ENCODE measurements around the gene ELFN1.

The ELFN1 gene

DNA sequence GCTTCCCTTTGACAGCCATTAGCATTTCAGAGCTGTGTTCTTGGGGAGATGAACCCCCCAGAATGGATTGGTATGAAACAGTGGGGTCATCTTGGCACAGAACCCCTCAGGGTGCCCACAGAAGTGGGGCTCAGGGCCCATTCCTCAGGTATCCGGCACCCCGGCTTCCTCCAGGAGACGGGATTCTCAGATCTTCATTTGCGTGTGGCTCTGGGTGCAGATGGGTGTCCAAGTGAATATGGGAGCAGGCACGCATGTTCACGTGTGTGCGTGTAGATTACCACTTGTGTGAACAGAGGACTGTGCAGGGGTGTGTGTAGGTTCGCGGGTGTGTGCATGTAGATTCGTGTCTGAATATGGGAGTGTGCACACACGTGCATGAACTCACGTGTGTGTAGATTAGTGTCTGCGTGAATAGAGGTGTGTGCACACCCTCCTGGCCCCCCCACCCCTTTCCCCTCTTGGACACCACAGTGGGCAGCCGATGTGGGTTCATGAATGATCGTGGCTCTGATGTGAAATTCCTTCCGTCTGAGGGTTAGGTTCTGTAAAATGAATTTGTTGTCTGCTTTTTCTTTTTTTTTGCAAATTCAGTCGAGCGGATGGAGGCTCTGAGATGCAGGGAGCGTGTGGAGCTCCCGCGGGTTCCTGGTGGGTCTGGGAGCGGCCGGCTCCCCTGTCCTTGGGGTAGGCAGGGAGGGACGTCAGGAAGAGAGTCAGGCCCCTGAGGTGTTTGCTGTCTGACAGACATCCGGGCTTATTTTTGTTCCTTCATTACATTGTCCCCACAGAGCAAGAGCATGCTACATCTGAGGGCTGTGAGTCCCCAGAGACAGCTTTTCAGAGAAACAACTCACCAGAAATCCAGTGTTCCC, 7.4 kb downstream of the ELFN1 start:
- DNase-seq: no peak

DNA sequence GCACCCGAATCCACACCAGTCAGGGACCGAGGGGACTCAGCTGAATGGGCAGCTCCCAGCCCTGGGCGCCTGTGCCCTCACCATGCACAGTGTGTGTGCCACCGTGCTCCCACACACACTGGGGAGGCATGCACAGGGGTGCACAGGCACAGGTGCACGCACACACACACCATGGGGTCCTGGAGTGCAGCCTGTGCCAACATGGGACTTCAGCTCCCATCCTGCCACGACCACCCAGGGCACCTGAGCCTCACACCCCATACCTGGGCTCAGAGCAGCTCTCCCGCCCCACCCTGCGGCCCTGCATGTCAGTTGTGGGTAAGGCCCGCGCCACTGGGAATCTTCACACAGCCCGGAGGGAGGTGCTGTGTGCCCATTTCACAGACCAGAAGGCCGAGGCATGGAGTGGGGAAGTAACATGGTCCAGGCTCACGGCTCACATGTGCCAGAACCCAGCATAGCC, 8.0 kb downstream of the ELFN1 start:
- no peak for DNase-seq

DNA sequence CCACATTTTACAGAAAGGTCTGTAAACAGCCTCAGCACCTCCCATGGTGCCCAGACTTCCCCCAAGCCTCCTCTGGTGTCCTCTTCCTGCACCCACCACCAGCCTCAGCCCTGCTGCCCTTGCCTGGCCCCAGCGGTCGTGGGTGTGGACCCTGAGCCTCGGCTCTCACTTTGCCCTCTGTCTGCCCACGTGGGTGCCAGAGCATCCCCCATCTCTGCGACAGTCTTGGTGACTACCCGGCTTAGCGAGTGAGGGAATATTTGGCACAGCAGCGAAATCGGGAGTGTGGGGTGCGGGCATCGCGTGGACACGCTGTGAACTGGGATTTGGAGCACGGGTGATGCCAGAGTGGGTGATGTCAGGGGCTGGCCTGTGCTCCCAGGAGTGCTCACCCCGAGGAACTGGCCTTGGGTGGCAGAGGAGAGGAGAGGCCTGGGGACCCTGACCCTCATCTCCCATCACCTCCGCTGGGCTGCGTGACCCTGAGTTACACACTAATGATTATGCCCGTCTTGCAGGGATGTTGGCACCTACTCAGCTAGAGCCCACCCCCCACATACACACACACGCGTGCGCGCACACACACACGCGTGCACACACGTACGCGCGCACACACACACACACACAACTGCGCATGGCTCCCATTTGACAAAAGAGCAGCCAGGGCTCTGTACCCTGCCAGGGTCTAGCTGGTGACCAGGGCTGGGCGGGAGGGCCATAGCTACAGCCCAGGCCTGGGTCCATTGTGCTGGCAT, 8.7 kb downstream of the ELFN1 start:
- DNase-seq: no peak

DNA sequence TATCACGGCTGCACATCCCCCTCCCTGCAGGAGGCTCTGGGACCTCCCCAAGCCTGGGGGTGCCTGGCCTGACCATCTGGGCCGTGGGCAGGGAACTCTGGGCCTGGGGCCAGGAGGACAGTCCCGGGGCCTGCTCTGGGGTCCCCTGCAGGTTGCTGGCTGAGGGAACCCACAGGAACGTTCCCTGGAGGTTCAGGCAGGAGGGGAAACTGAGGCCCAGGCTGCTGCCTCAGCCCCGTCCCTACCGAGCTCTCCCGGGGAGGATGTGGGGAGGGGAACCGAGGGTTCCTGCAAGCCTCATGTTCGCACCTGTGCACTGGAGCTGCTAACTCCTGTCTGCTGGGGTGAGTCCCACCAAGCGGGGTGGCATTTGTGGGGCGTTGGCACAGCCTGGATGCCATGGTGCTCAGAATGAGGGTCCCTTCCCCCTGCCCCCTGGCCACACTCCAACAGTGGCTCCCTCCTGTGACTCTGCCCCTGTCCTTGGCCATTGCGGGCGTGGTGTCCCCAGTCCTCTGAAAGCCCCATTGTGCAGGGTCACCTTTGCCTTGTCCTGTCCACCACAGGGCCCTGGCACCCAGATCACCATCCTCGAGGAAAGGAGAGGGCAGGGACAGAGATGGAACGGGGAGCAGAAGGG, 9.4 kb downstream of the ELFN1 start:
- DNase-seq: no peak

DNA sequence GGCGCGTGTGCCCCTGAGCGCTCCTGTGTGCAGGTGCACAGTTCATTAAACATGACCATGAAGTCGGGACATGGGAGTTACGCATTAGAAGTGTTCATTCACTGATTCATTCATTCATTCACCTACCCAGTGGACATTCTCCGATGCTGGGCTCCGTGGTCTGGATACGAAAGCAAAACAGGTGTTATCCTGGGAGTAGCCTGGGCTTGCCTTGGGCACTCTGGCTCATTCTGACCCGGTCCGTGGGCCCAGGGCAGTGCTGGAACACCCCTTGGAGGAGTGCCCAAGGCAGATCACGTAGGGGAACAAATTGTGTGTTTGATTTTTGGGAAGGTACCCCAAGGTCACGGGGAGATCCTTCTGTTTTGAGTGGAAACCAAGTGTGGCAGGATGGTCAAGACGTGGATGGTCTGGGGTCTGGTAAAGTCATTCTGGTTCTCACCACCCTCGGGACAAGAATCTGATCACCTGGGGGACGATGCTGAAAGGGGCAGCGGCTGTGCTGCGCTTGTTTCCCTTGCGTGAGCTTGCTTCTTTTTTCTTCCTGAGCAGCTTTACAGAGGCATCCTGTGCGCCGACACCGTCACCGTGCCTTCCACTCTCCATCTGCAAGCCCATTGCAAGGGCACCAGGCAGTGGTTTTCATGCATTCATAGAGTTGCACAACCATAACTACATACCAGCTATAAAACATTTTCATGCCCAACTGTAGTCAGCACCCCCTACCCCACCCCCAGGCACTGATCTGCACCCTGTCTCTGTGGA, 10.1 kb downstream of the ELFN1 start:
- DNase-seq: no peak

DNA sequence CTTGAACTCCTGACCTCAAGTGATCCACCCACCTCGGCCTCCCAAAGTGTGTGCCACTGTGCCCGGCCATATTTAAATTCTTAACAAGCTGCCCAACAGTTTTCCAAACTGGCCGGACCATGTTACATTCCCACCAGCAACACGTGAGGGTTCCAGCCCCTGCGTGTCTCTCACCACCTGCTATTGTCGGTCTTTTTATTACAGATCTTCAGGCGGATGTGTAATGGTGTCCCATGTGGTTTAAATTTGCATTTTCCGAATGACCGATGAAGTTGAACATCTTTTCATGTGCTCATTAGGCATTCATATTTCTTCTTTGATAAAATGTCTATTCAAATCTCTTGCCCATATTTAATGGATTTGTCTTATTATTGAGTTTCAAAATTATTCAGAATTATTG, 11.5 kb downstream of the ELFN1 start:
- DNase-seq: no peak

DNA sequence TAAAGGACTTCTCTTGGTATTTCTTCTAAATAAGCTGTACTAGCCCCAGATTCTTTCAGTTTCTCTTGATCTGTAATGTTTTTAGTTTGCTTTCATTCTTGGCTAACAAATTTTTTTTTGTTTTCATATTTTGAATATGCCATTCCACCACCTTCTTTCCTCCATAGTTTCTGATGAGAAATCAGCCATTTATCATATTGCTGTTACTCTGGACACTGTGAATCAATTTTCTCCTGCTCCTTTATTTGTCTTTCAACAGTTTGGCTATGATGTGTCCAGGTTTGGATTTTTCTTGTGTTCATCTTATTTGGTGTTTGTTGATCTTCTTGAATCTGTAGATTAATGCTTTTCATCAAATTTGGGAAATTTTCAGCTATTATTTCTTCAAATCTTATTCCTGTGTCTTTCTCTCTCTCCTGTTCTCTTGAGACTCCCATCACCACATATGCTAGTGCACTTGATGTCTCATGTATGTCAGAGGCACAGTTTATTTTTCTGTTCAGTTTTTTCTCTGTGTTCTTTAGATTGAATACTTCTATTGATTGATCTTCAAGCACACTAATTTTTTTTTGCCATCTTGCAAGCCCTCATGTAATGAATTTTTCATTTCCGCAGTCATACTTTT, 15.0 kb downstream of the ELFN1 start:
- DNase-seq: no peak

DNA sequence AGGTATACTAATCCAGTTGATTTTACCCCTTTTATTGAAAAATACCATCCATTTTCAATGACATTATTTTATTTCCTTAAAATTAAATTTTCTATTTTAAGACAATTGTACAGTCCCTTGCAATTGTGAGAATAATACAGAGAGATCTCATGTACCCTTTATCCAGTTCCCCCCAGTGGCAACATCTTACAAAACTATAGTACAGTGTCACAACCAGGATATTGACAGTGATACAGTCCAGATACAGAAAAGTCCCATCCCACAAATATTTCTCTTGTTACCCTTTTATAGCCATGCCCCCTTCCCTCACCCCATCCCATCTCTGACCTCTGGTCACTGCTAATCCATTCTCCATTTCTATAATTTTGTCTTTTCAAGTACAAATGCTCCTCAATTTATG, 18.5 kb downstream of the ELFN1 start:
- DNase-seq: no peak

DNA sequence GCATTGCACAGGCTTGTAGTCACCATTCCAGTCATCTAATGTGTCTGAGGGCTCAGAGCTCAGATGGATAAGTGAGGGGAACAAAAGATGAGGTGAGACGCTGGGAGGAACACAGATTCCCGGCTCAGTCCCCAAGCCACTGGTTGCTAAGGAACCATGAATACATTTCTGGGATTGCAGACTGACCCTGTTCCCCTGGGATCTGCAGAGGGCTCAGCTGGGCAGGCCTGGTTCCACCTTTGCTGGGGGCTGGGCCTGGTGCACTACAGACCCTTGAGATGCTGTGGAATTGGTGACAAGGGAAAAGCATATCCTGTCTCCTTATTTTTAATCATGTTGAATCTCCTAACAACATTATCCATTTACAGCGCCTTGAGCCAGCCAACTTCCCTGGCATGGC, 19.2 kb downstream of the ELFN1 start:
- no peak for DNase-seq

DNA sequence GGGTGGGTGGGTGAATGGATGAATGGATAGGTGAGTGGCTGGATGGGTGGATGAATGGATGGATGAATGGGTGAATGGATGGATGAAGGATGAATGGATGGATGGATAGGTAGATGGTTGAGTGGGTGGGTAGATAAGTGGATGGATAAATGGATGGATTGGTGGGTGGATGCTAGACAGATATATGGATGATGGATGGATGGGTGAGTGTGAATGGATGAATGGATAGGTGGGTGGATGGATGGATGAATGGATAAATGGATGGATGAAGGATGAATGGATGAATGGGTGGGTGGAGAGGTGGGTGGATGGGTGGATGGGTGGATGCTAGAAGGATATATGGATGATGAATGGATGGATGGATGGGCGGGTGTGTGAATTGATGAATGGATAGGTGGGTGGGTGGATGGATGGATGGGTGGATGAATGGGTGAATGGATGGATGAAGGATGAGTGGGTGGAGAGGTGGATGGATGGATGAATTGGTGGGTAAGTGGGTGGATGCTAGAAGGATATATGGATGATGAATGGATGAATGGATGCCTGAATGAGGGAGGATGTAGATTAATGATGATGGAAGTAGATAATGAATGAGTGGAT, 20.4 kb downstream of the ELFN1 start:
- no peak for DNase-seq

DNA sequence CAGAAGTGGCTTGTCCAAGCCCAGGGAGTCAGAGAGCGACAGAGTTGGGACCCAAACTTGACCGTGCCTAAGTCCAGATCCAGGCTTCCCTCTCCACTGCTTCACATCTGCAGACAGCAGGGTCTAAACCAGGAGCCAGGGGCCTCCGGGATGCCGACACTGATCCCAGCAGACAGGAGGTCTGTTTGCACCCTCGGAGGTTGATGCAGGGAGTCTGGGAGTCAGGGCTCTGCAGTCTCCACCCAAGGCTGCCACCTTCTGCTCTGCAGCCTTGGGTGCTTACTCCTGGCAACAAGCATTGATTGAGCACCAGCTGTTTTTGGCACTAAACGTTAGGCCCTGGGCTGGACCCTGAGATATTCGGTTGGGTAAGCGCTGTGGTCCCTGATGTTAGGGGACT, 21.0 kb downstream of the ELFN1 start:
- no peak for DNase-seq

DNA sequence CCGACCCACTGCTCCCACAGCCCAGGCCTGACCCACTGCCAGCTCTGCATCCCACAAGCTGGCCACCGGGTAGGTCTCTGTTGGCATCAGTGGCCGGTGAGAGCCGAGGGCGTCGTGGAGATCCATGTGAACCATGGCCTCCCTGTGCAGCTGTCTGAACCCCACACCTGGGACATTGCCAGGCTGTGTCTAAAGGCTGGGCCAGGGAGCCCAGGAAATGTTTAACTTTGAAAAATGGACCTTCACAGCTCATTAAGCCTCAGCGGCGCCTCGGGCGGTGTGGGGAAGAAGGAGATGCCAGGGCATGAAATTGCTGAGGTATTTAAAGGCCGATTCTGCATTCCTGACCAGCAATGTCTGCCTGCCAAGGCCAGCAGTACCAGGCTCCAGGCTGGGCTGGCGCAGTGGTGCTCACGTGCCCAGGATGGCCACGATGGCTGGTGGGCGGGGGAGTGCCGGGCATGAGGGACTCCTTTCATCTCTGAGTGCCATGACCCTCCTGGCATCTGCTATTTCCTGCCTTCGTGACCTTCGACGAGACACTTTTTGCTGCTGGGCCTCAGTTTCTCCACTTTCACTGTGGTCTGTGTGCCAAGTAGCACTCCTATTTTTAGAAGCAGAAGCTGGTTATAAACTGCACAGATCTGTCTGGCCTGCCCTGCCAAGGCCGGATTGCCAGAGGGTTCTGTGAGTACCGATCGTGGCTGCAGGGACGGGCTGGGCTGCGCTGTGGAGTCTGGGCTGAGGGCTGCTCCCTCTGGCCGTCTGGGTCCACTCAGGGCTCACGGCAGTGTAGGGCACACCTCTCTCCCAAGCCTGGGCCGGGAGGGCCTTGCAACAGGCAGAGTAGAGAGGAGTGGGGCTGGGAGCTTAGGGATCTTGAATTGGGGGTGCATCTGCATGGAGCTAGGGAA, 21.8 kb downstream of the ELFN1 start:
- DNase-seq: no peak

DNA sequence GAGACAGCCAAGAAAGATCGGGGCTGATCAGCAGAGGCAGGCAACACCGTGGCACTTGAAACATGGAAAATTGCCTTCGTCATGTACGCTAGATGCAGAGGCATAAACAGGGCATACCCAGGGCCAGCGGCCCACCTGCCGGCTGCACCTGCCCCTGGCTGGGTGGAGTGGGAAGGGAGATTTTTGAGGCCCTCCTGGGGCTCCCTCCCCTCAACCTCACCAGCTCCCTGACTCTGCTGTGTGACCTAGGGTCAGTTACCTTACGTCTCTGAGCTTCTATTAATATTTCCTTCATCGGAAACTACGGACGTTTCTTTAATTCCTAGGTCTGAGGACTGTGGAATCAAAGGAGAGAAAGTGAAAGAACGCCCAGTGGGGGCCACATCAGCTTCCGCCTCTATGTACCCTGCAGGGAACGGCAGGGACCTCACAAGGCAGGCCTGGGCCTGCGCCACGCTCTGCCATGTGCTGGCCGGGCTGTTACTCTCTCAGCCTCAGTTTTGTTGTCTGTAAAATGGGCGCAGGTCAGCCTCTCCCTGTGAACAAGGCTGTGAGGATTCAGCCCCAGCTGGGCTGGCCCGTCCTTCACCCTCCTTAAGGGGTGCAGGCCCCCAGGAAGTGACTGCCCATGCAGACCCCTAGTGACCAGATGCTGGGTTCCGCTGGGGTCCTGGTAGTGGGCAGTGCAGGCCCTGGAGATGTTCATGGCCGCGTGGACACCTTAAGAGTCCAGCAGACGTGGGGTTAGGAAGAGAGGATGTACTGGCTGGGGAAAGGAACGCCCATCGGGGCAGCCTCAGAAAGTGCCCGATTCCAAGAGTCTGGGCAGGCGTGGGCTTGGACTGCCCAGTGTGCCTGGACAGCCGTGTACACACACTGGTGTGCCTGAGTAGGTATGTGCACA, 22.7 kb downstream of the ELFN1 start:
- no peak for DNase-seq

DNA sequence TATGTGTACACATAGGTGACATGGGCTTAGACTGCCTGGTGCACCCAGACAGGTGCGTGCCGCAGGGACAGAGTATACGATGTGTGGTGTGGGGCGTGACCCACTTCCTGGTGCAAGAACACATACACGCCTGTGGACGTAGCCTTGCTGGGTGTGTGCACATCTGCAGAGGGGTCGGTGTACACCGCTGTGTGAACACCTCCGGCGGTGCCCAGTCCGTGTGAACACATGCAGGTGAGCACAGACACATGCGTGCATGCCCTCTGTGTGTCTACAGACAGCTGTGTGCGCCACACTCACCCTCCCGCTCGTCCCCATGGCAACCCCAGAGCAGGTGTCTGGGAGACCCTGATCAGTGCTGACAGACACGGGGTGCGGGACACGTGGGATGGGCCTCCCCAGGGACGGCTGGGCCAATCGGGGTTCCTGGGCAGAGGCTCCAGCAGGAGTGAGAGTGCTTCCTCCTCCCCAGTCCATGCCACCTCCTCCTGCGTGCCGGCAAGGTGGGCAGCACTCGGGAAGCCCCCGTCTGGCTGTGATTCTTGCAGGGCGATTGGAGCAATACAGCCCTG, 23.4 kb downstream of the ELFN1 start:
- no peak for DNase-seq

DNA sequence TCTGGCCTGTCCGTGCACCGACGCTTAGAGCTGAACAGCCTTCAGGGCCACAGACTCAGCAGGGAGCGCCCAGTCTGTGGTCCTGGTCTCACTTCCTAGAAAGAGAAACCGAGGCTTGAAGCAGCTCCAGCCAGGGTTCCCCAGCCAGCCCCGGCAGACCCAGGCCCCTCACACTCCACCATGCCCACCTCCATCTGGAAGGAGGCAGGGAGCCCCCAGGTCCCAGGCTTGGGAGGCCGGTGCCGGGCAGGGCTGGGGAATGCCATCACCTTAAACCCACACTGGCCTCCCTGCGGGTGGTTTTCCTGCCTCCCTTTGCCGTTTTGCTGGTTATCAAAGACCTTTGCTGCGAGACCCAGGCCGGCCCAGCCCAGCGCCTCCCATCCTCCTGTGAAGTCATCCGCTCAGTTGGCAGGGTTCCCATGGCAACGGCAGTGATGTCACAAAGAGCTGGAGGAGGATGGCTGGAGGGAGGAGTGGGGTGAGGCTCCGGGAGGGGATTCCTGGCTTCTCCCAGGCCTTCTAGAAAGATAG, 24.0 kb downstream of the ELFN1 start:
- DNase-seq: no peak

DNA sequence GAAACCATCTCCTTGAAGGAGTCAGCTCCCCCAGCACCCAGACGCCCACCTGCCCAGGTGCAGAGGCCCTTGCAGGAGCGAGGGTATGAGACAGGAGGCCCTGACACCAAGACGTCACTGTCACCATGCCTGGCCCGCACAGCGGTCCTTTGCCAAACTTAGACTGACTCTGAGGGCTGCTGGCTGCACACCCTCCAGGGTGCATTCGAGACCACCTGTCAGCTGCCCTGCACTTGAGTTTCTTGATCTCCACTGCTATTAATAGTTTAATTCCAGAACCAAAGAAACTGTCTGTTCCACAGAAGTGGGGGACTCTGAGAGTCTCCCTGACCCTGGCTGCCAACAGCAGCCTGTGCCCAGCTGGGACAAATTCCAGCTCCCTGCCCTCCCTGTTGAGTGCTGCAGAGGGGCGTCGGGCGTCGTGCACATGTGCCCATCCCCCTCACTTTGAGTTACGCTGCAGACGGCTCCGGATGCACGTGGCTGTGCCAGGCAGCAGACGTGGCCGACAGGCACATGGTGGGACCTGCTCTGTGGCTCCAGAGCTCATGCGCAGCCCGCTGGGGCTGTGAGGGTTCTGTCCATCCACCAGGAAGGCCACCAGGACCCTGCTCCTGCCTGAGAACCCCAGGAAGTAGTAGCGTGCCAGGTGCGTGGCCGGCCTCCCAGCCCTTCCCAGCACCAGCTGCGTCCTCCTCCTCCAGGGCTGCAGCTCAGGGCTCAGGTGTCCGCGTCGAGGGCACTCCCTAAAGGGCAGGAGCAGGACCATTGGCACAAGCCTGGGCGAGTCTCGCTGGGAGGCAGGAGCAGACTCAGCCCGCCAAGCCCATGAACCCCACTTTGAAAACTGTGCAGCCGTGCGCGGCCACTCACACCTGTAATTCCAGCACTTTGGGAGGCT, 24.8 kb downstream of the ELFN1 start:
- no peak for DNase-seq

DNA sequence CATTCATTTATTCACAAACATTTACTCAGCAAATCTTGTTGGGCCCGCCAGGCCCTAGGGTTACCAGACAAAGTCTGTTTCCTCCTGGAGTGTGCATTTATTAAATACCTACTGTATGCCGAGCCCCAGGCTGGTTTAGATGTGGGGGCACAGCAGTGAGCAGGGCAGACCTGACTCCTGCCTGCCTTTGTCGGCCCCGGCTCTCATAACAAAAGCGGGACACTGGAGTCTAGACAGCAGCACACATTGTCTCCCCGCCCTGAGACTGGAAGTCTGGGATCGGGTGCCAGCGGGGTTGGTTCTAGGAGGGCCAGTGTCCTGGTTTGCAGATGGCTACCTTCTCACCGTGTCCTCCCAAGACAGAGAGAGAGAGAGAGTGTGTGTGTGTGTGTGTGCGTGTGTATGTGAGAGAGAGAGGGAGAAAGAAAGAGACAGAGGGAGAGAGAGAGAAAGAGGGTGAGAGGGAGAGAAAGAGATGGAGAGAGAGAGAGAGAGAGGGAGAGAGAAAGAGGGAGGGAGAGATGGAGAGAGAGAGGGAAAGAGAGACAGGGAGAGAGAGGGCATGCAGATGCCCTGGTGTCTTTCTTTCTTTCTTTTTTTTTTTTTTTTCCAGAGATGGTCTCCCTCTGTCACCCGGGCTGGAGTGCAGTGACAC, 25.9 kb downstream of the ELFN1 start:
- no peak for DNase-seq
